HepG2 (cell line): ENCODE data around the gene SNED1. TPM values are rescaled to one million over a fixed set of nuclear protein-coding genes. Genes with fewer than 3 reads are reported as not detected.
A peak's percentile ranks its signal among the peaks of the same experiment; 100 is the strongest.

ENCODE experiments used
- ATAC-seq: fragments of 200-7000 bp; cut with Tn5 transposase; 3 replicates; pipeline ENCODE4 v1.9.1; 2020; ENCODE audit warnings: mild to moderate bottlenecking, moderate library complexity
- BruUV-seq: library from RNA; stranded (reverse); fragments of 400-500 nt; replicated peaks from 2 replicates; lab custom pipeline; 2021; lab: Mats Ljungman, UMichigan
- CTCF ChIA-PET: fragments of 300-600 bp; formaldehyde crosslinking; extraction: SDS; loops from one replicate; lab custom pipeline; 2021; ENCODE audit warnings: low total read pairs, inconsistent platforms, low intra/inter-chr PET ratio; lab: Yijun Ruan, JAX
- POLR2A ChIA-PET: fragments of 350-600 bp; sonication (Branson Sonifier 250); formaldehyde crosslinking; loops from one replicate; lab custom pipeline; 2020; ENCODE audit warnings: antibody characterized with exemption, inconsistent platforms; lab: Yijun Ruan, JAX
- DNase-seq: peaks from one replicate; pipeline ENCODE4 v3.0.0-alpha.2; 2015; ENCODE audit warnings: low spot score
- FAIRE-seq: peaks from 3 replicates; lab custom pipeline; 2011; peaks lifted over from hg19 to GRCh38; lab: Jason Lieb, UNC
- H2AFZ ChIP-seq: one replicate; pipeline ENCODE4 v1.6.1; 2011; ENCODE audit warnings: low read length, inconsistent platforms
- H3K27ac ChIP-seq: fragments of 300-600 bp; 3 replicates; pipeline ENCODE4 v1.8.0; 2011; ENCODE audit warnings: mixed run types, mild to moderate bottlenecking, mixed read lengths, low read length, inconsistent platforms; ENCODE audit not compliant: insufficient read depth; ENCODE audit errors: extremely low read length
- H3K27me3 ChIP-seq, 2 experiments: fragments of 200-600 bp in 1 of 2; 2 replicates in 1 of 2; 3 replicates in 1 of 2; pipeline versions ENCODE4 v1.6.0 to v1.8.0; 2011; ENCODE audit warnings: low read length in 2 of 2, mild to moderate bottlenecking in 2 of 2, moderate library complexity in 2 of 2, inconsistent platforms in 1 of 2; ENCODE audit not compliant: insufficient read depth in 2 of 2, control insufficient read depth in 1 of 2
- H3K36me3 ChIP-seq, 2 experiments: fragments of 200-600 bp in 1 of 2; replicated peaks in 1 of 2; 2 replicates in 1 of 2; 3 replicates in 1 of 2; pipeline versions ENCODE4 v1.5.1 to v1.8.0; 2011; ENCODE audit warnings: low read length in 2 of 2, inconsistent platforms in 1 of 2; ENCODE audit not compliant: insufficient read depth in 2 of 2, control insufficient read depth in 1 of 2
- H3K4me1 ChIP-seq: 2 replicates; pipeline ENCODE4 v1.5.1; 2012; ENCODE audit warnings: low read length, inconsistent platforms; ENCODE audit not compliant: insufficient read depth
- H3K4me2 ChIP-seq: 2 replicates; pipeline ENCODE4 v1.6.0; 2011; ENCODE audit warnings: low read depth, low read length, inconsistent platforms
- H3K4me3 ChIP-seq, 3 experiments: fragments of 200-600 bp in 1 of 3; sonication (generic), shearing (Covaris generic) in 1 of 3; replicated peaks in 1 of 3; 2 replicates each; pipeline ENCODE4 v1.5.1; 2011 to 2016; ENCODE audit warnings: low read length in 3 of 3, inconsistent platforms in 2 of 3, low read depth in 2 of 3, mild to moderate bottlenecking in 2 of 3, control low read depth in 1 of 3, mixed read lengths in 1 of 3; ENCODE audit not compliant: insufficient read depth in 1 of 3
- H3K79me2 ChIP-seq: one replicate; pipeline ENCODE4 v1.6.1; 2011; ENCODE audit warnings: low read length, inconsistent platforms; ENCODE audit not compliant: insufficient read depth
- H3K9ac ChIP-seq: 2 replicates; pipeline ENCODE4 v1.6.0; 2011; ENCODE audit warnings: mild to moderate bottlenecking, low read depth, low read length, inconsistent platforms; ENCODE audit not compliant: insufficient read depth
- H3K9me3 ChIP-seq: 2 replicates; pipeline ENCODE4 v1.5.1; 2012; ENCODE audit warnings: mild to moderate bottlenecking, low read length
- H4K20me1 ChIP-seq: 2 replicates; pipeline ENCODE4 v1.6.0; 2011; ENCODE audit warnings: inconsistent platforms, mild to moderate bottlenecking, low read length, moderate library complexity; ENCODE audit not compliant: insufficient read depth
- FOXC1 ChIP-seq: sonication (generic); formaldehyde crosslinking; IDR thresholded peaks from 2 replicates; pipeline ENCODE4 v1.8.0; 2022; ENCODE audit warnings: mild to moderate bottlenecking, missing genetic modification reagents, borderline replicate concordance
- FOXK2 ChIP-seq: fragments of 450-650 bp; IDR thresholded peaks from 2 replicates; pipeline ENCODE4 v1.6.1; 2016
- SRSF4 ChIP-seq: fragments of 200-400 bp; formaldehyde crosslinking; IDR thresholded peaks from one replicate; pipeline ENCODE4 v1.6.1; 2018; ENCODE audit warnings: mild to moderate bottlenecking, low read depth, low read length, moderate library complexity; ENCODE audit not compliant: poor library complexity, severe bottlenecking
- U2AF1 ChIP-seq: fragments of 200-400 bp; formaldehyde crosslinking; optimal IDR thresholded peaks from 2 replicates; pipeline ENCODE3; 2017; ENCODE audit warnings: mild to moderate bottlenecking, low read depth, low read length
- ZNF263 ChIP-seq: sonication (generic); formaldehyde crosslinking; IDR thresholded peaks from 2 replicates; pipeline ENCODE4 v1.4.0; 2020; ENCODE audit warnings: missing genetic modification reagents
- ZNF354B ChIP-seq: sonication (generic); formaldehyde crosslinking; IDR thresholded peaks from 2 replicates; pipeline ENCODE4 v1.8.0; 2022; ENCODE audit warnings: mild to moderate bottlenecking, missing genetic modification reagents
- ZNF772 ChIP-seq: sonication (generic); formaldehyde crosslinking; IDR thresholded peaks from 2 replicates; pipeline ENCODE4 v1.5.0; 2020; ENCODE audit warnings: mild to moderate bottlenecking, missing genetic modification reagents
- ZNF775 ChIP-seq: sonication (generic); formaldehyde crosslinking; IDR thresholded peaks from 2 replicates; pipeline ENCODE4 v1.4.0; 2020; ENCODE audit warnings: missing genetic modification reagents, mild to moderate bottlenecking, moderate library complexity, borderline replicate concordance
- ZSCAN25 ChIP-seq: sonication (generic); formaldehyde crosslinking; IDR thresholded peaks from 2 replicates; pipeline ENCODE4 v1.8.0; 2022; ENCODE audit warnings: mild to moderate bottlenecking, missing genetic modification reagents
- WGBS: methylation state at CpG from one replicate; pipeline ENCODE4 v1.1.6; 2017; ENCODE audit warnings: low lambda C conversion rate; 5-methylcytosine and 5-hydroxymethylcytosine counted together
- in situ Hi-C: cut with HindIII; loops from 2 replicates; pipeline ENCODE4 v1.10.0; 2017; ENCODE audit warnings: low pct_unique_long_range_greater_than_20kb; ENCODE audit not compliant: extremely low pct_ligation_motif_present
- intact Hi-C: fragments of 100-400 bp; cut with micrococcal nuclease; formaldehyde crosslinking; loops from one replicate; pipeline ENCODE4 v1.10.0; 2022; ENCODE audit not compliant: unreplicated experiment
- polyA plus RNA-seq, 8 experiments: library from polyadenylated mRNA; depleted of rRNA in 3 of 8; stranded (reverse) in 7 of 8; unstranded in 1 of 8; fragments of >200 nt; fragmentation: Illumina TruSeq in 4 of 8; extraction: Trizol in 4 of 8; gene quantifications; 2 replicates each; pipeline versions ENCODE4 v1.2.1 to v1.2.3, GENCODE V29; 2011 to 2016; ENCODE audit warnings: low read depth in 4 of 8, missing spikeins in 1 of 8, mixed read lengths in 1 of 8; ENCODE audit not compliant: insufficient read depth in 1 of 8
- total RNA-seq, 5 experiments: library from RNA; depleted of rRNA; stranded (reverse); fragments of >200 nt; fragmentation: Illumina TruSeq; extraction: Trizol; gene quantifications; 2 replicates each; pipeline ENCODE4 v1.2.3, GENCODE V29; 2016; ENCODE audit warnings: low read depth in 1 of 5
- TF ChIP-seq, protein P1 (sequence below): sonication (generic); formaldehyde crosslinking; IDR thresholded peaks from 2 replicates; pipeline ENCODE4 v1.5.0; 2020; ENCODE audit warnings: missing genetic modification reagents, mild to moderate bottlenecking, borderline replicate concordance
- TF ChIP-seq, protein P2 (sequence below): conservative IDR thresholded peaks from 2 replicates; pipeline ENCODE4 v1.6.1; 2018; ENCODE audit warnings: missing genetic modification reagents

SNED1 gene
- total and polyA plus RNA-seq, 2 of the 13 experiments (the other 11 are each of a cell fraction or from before 2014, with no cell fraction given): 0.15 to 0.65 TPM

DNA sequence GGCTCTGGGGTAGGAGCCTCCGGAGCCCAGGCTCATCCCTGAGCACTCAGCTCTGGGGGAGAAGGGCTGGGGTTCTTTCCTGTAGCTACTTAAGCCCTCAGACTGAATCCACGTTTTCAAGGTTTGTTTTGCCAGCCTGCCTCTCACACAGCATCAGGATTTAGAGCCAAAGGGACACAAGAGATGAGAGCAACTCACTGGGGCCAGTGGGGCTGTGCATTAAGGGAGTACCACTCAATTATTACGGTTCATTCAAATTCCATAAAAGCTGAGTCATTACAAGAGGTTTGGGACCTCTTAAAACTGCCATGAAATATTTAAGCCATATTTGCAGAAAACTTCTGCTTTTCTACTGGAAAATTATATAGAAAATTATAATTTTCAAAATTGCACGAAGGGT is 17.1 kb upstream of the SNED1 start (continued):
- peak; percentile 70 for TF ChIP-seq ZNF263 (CRISPR knock-in tag)

DNA sequence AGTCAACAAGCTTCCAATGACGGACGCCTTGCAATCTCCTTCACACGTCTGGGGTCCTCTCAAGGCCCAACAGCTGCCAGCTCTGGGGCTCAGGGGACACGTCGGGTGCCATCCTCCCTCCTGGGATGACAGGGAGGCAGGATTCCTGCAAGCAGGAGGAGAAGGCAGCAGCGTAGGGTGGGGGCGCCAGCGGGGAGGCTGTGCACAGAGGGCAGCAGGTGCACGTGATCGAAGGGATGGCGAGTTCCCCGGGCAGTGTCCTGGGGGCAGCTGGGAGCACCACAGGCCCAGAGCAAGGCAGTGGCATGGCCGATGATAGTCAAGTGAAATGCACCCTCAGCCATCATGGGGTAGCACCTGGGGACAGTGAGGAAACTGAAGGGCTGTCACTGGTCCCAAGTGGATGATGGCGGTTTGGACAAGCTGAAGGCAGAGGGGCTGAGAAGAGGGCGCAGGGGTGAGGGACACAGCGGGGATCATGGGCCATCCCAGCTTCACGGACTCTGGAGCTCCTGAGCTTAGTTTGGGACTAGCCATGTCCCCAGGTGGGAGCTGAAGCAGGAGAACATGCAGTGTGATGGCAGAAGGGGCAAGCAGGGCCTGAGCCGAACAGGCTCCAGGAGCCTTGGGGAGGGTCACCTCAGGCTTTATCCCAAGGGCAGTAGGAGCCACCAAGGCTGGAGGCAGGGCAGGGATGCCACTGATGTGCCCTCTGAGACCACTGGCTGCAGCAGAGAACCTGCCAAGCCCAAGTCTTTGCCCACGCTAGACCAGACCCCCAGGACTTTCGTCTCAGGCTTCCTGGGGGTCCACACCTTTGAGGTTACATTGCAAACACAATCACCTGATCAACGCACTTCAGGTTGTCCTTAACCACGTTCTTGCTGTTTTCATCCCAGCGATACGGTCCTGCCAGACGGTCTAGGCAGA is 16.3 kb upstream of the SNED1 start:
- Histone ChIP-seq H3K4me1 (peaks cover 26% of the 10 kb centered on the region), H3K27ac (no peak overlapping the region), H2AFZ (no peak overlapping the region), H3K36me3 (no peaks in the 10 kb centered on the region), H3K4me3 (no peak overlapping the region), H3K9me3 (no peaks in the 10 kb centered on the region)
- POLR2A ChIA-PET: no interaction called here
- intact Hi-C loops: loop anchor here (10.0 kb wide), 1 partner anchor 1777 kb away; no protein-coding TSS in a partner anchor
- ATAC-seq (no peak), DNase-seq (no peak), FAIRE-seq (no peak)
- no TSS peak for BruUV-seq
- CTCF ChIA-PET: no interaction called here
- no peak for TF ChIP-seq FOXK2
- TF ChIP-seq ZSCAN25 (CRISPR knock-in tag): peak; percentile 19; the same call in 1 of the 2 replicates
- TF ChIP-seq ZNF263 (CRISPR knock-in tag): peak; percentile 72
- TF ChIP-seq, all 625 proteins: peak for 2
- Histone ChIP-seq H3K27me3 (peaks cover 4 to 19% of the 10 kb centered on the region in 2 experiments; a peak in 3 of 5 replicates), H3K9ac (no peak overlapping the region), H4K20me1 (no peaks in the 10 kb centered on the region), H3K4me2 (no peak overlapping the region), H3K79me2 (no peaks in the 10 kb centered on the region)
- 36% methylated on average over 25 of the region's 25 CpGs for WGBS
- in situ Hi-C loops: no loop called here

DNA sequence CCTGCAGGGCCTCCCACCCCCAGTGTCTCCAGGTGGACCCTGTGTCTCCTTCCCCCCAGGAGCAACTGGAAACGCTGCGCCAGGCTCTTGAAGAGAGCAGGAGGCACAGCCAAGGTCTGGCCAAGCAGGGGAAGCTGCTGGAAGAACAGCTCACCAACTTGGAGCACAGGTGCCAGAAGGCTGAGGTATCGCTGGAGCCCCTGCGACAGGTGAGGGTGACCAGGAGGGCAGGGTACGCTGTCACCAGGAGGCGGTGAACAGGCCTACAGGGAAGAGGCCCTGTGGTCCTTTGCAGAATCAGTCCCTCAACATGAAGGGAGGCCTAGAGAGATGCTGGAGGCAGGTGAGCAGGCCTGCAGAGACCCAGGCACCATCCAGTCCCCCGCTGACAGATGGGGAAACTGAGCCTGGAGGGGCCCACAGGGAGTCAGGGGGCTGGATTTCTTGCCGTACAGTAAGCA is 15.6 kb upstream of the SNED1 start:
- WGBS: 65% methylated on average over 6 of the region's 8 CpGs
- no peak for ATAC-seq
- H3K4me1 ChIP-seq: peaks cover 33% of the 10 kb centered on the region
- POLR2A ChIA-PET: no interaction called here
- no peak overlapping the region for H2AFZ ChIP-seq
- no TSS peak for BruUV-seq
- no peaks in the 10 kb centered on the region for H4K20me1 ChIP-seq
- H3K9ac ChIP-seq: no peak overlapping the region
- no peaks in the 10 kb centered on the region for H3K79me2 ChIP-seq
- H3K27ac ChIP-seq: no peak overlapping the region
- peaks cover 8 to 26% of the 10 kb centered on the region in 2 experiments; a peak in 3 of 5 replicates for H3K27me3 ChIP-seq
- DNase-seq: no peak
- intact Hi-C loops: loop anchor here (10.0 kb wide), 1 partner anchor 1778 kb away; no protein-coding TSS in a partner anchor
- in situ Hi-C loops: no loop called here
- H3K9me3 ChIP-seq: no peaks in the 10 kb centered on the region
- FAIRE-seq: no peak
- CTCF ChIA-PET: no interaction called here
- no peaks in the 10 kb centered on the region for H3K36me3 ChIP-seq
- no peak overlapping the region for H3K4me3 ChIP-seq
- H3K4me2 ChIP-seq: no peak overlapping the region
- TF ChIP-seq, protein P1, sequence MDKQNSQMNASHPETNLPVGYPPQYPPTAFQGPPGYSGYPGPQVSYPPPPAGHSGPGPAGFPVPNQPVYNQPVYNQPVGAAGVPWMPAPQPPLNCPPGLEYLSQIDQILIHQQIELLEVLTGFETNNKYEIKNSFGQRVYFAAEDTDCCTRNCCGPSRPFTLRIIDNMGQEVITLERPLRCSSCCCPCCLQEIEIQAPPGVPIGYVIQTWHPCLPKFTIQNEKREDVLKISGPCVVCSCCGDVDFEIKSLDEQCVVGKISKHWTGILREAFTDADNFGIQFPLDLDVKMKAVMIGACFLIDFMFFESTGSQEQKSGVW (CRISPR knock-in tag): no peak
- TF ChIP-seq ZNF772 (CRISPR knock-in tag) (no peak), U2AF1 (no peak), FOXC1 (CRISPR knock-in tag) (no peak), ZNF775 (CRISPR knock-in tag) (no peak), SRSF4 (no peak), ZNF354B (CRISPR knock-in tag) (no peak)
- TF ChIP-seq, protein P2, sequence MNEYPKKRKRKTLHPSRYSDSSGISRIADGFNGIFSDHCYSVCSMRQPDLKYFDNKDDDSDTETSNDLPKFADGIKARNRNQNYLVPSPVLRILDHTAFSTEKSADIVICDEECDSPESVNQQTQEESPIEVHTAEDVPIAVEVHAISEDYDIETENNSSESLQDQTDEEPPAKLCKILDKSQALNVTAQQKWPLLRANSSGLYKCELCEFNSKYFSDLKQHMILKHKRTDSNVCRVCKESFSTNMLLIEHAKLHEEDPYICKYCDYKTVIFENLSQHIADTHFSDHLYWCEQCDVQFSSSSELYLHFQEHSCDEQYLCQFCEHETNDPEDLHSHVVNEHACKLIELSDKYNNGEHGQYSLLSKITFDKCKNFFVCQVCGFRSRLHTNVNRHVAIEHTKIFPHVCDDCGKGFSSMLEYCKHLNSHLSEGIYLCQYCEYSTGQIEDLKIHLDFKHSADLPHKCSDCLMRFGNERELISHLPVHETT (CRISPR knock-in tag): no peak
